HUDEP-2 (cell line): ENCODE data around the gene IER3.

Source experiments
- DNase-seq, 76 experiments: peaks; one replicate each; lab custom pipeline; 2025; ENCODE audit not compliant: unreplicated experiment in 76 of 76; lab: John Stamatoyannopoulos, UW

Gene IER3, protein sequence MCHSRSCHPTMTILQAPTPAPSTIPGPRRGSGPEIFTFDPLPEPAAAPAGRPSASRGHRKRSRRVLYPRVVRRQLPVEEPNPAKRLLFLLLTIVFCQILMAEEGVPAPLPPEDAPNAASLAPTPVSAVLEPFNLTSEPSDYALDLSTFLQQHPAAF

GRCh38 chr6:30744054-30744805 lies at the start of gene IER3:
IER3 (minus strand) TSS chr6:30744547; CDS start chr6:30744518, 29 bp downstream.
- peak in 74 of 76 experiments; percentile 47 to 96 (median 78) for DNase-seq

- DNase-seq = no peak
Measured at GRCh38 chr6:30793521-30794194, 49.3 kb upstream of the IER3 start.

GRCh38 chr6:30792786-30793185 lies 48.4 kb upstream of the IER3 start:
- no peak for DNase-seq

- no peak for DNase-seq
Measured at GRCh38 chr6:30790724-30791383, 46.5 kb upstream of the IER3 start.

DNA sequence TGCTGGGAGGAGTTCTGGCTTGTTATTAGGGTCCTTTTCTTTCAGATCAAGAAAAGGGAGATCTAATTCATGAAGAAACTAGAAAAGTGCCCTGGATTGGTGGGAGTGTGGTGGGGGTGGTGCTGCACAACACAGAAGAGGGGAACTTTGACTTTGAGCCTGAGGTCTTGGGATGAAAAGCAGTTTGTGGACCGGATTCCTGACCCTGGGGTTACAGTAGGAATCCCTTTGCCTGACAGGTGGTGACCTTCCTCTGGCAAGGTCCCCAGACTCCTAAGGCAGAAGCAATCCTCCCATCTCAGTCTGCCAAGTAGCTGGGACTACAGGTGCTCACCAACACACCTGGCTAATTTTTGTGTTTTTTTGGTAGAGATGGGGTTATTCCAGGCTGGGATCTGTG lies 45.3 kb upstream of the IER3 start:
- no peak for DNase-seq

DNA sequence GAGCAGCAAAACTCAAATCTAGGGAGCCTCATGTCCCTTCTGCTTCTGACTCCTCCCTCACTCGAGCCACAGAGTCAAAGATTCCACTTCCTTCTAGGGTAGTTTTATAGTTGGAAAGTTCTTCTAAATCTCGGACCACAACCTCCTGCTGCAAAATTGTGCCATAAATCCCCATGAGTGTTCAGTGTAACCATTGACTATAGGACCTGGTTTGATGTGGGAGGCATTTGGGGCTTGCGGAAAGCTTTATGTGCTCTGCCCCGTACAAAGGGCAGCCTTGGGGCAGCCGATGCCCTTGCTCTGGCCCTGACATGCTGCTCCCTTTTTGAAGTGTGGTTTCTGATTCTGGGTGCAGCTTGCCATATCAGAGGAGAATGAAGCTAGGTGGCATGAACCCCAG lies 43.6 kb upstream of the IER3 start:
- DNase-seq = peak in 1 of 76 experiments; percentile 18

GRCh38 chr6:30782425-30783014 lies 38.2 kb upstream of the IER3 start:
- no peak for DNase-seq

DNA sequence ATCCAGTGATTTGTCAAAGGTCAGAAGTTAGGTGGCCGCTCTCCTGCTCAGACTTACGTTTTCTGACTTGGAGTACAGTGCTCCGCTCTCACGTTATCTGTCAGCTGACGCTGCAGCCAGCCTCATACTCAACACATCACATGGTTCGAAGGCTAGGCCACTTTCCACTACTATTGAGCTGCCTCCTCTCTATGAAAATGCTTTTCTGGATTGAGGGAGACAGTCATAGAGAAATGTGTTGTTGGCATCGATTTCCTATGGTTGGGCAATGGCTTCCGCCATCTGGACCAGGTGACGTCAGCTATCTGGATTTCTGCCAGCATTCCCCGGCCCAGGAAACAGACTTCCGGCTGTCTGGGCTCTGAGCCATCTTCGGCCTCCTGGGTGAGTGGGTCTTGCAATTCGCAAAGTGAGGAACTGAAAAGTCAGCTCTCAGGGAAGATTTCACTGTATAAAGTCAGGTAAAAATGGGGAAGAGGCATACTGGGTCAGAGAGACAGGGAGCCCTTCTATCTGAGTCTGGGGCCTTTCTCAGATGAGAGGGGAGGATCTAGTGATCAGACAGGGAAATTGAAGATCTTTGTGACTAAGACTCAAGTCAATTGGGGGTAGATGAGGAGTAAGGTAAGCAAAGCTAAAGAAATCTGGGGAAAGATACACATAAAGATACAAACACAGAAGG lies 37.5 kb upstream of the IER3 start:
- peak in 62 of 76 experiments; percentile 15 to 85 (median 62) for DNase-seq

GRCh38 chr6:30781395-30781742 lies 37.0 kb upstream of the IER3 start:
- no peak for DNase-seq

- DNase-seq = no peak
Measured at GRCh38 chr6:30780642-30780920, 36.2 kb upstream of the IER3 start.

DNA sequence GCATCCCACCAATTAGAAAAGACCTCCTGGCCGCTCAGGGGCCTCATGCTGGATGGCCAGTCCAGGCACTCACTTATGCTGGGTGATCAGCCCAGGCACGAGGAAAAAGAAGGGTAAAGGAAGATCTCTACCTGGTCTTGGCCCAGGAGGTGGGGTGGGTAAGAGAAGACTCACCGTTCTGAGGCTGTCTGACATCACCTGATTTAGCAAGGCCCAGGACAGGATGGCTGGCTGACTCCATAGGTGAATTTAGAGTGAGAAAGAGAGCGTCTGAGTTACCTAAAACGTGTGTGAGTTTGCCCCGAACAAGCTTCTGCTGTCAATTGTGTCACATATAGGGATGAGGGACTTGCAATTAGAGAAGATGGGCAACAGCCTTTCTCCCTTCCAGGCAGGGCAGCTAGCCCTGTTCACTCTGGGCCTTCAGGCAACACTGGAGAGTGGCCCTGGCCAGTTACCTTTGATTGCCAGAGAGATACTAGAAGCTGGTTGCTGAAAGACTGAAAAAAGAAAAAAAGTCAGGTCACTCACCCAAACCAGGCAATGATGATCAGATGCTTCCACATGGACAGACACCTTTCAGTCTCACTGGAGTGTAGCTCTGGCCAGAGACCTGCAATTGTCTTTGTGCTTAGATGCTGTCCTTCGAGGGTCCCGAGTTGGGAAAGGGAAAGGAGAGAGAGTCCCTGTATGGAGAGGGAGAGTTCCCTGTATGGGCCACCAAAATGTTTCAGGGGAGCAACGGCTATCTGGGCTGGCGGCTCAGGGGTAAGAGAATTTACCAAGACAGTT lies 35.7 kb upstream of the IER3 start:
- DNase-seq = no peak

DNA sequence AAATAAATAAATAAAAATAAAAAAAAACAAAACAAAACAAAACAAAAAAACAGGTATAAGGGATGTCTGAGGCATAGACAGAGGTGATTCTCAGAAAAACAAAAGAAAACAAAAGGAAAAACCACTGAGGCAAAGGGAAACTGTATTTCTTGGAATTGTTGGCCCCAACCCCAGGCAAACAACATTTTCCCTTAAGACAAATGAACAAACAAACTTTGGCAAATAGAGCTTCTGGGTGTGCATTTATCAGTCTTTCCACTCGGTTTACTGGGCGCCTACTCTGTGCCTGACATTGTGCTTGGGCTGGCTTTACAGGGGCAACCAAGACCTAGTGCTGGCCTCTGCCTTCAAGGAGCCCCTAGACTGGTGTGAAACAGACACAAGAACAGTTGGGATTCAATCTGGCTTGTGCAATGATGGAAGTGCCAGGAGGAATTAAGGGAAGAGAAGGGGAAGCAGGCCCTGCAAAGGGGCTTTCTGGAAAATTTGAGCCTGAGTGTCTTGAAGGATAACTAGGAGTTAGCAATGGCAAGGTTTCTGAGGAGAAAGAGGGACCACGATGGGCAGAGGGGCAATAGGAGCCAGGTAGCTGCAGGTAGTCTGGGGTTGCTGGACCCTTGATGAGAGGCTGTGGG lies 33.8 kb upstream of the IER3 start:
- no peak for DNase-seq

DNA sequence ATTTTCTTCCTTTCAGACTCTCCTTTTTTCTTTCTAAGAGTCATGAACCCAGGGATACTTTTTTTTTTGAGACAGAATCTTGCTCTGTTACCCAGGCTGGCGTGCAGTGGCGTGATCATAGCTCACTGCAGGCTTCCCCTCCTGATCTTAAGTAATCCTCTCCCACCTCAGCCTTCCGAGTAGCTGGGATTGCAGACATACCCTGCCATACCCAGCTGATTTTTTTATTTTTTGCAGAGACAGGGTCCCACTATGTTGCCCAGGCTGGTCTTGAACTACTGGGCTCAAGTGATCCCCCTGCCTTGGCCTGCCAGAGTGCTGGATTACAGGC lies 32.8 kb upstream of the IER3 start:
- no peak for DNase-seq

GRCh38 chr6:30776390-30777154 lies 32.2 kb upstream of the IER3 start:
- DNase-seq = no peak

- no peak for DNase-seq
Measured at GRCh38 chr6:30775104-30775503, 30.8 kb upstream of the IER3 start.

GRCh38 chr6:30774701-30775100 lies 30.4 kb upstream of the IER3 start:
- no peak for DNase-seq

- DNase-seq = no peak
Measured at GRCh38 chr6:30770592-30770991, 26.2 kb upstream of the IER3 start.

GRCh38 chr6:30769853-30770524 lies 25.6 kb upstream of the IER3 start:
- DNase-seq = no peak
